Measurements from ENCODE around the gene TCEA2. TPM values are rescaled to one million over a fixed set of nuclear protein-coding genes. Genes with fewer than 3 reads are reported as not detected.

Gene TCEA2
- total and polyA plus RNA-seq, 2 of the 13 experiments (the other 11 are each of a cell fraction or from before 2014, with no cell fraction given), result 28.1 to 33.7 TPM

DNA sequence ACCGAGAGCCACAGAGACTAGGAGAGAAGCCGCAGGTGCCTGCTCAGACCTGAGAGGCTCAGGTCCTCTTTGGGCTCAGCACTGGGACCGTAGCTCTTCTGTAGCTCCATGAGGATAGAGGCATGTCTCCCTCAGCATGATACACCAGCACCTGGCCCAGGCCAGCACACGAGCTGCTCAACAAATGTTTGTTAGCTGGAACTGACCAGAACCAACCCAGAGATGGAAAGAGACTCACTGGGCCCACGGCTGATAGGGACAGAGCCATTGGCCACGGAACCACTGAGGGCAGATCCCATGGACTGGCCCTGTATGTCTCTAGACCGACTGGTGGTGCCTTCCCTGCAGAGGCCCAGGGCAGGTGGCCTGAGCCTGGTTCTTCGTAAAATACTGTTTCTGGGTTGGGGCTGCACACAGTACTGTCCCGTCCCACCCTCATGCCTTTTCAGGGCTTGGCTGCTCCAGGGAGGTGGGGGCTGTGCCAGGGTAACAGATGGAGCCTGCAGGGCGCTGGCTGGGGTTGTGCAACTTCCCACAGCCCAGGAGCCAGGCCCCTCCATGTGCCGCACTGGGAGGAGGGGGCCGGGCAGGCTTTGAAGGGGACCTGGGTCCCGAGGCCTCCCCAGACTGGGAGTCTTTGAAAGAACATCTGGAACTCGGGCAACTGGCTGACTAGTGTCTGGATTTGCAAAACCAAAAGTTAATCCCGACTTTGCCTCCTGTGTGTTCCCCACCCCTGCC lies 21.8 kb upstream of the TCEA2 start (continued):
- TF ChIP-seq, protein P1, sequence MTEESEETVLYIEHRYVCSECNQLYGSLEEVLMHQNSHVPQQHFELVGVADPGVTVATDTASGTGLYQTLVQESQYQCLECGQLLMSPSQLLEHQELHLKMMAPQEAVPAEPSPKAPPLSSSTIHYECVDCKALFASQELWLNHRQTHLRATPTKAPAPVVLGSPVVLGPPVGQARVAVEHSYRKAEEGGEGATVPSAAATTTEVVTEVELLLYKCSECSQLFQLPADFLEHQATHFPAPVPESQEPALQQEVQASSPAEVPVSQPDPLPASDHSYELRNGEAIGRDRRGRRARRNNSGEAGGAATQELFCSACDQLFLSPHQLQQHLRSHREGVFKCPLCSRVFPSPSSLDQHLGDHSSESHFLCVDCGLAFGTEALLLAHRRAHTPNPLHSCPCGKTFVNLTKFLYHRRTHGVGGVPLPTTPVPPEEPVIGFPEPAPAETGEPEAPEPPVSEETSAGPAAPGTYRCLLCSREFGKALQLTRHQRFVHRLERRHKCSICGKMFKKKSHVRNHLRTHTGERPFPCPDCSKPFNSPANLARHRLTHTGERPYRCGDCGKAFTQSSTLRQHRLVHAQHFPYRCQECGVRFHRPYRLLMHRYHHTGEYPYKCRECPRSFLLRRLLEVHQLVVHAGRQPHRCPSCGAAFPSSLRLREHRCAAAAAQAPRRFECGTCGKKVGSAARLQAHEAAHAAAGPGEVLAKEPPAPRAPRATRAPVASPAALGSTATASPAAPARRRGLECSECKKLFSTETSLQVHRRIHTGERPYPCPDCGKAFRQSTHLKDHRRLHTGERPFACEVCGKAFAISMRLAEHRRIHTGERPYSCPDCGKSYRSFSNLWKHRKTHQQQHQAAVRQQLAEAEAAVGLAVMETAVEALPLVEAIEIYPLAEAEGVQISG (CRISPR knock-in tag; IDR thresholded peaks at IDR 0.05), result no peak
- TF ChIP-seq SCMH1 (CRISPR knock-in tag; IDR thresholded peaks at IDR 0.05; ENCODE audit: borderline replicate concordance) (no peak), SMARCC2 (IDR thresholded peaks at IDR 0.05) (no peak), ZNF660 (CRISPR knock-in tag; IDR thresholded peaks at IDR 0.05; ENCODE audit: borderline replicate concordance, low read depth) (no peak), ZNF101 (CRISPR knock-in tag; IDR thresholded peaks at IDR 0.05; ENCODE audit: borderline replicate concordance, low read depth) (0 out of 2 replicates have a peak, but pooled peaks have one; percentile 62), MED8 (CRISPR knock-in tag; IDR thresholded peaks at IDR 0.05; ENCODE audit: insufficient replicate concordance) (peak; percentile 60), NFE2L2 (IDR thresholded peaks at IDR 0.05; ENCODE audit: low read length) (no peak), SNAI1 (CRISPR knock-in tag; IDR thresholded peaks at IDR 0.05; ENCODE audit: borderline replicate concordance) (peak; percentile 78; the same call in 1 of the 2 replicates), FOXM1 (CRISPR knock-in tag; IDR thresholded peaks at IDR 0.05) (no peak), KAT2B (IDR thresholded peaks at IDR 0.05; ENCODE audit: borderline replicate concordance, low read depth, low read length) (no peak), ZNF275 (CRISPR knock-in tag; IDR thresholded peaks at IDR 0.05; ENCODE audit: borderline replicate concordance) (no peak), HMG20B (CRISPR knock-in tag; conservative IDR thresholded peaks at IDR 0.05) (no peak; the same call in 1 of the 2 replicates), ZNF337 (CRISPR knock-in tag; IDR thresholded peaks at IDR 0.05; ENCODE audit: borderline replicate concordance, low read depth) (no peak; the same call in 1 of the 2 replicates), ZNF549 (CRISPR knock-in tag; IDR thresholded peaks at IDR 0.05) (no peak)
- TF ChIP-seq, protein P2, sequence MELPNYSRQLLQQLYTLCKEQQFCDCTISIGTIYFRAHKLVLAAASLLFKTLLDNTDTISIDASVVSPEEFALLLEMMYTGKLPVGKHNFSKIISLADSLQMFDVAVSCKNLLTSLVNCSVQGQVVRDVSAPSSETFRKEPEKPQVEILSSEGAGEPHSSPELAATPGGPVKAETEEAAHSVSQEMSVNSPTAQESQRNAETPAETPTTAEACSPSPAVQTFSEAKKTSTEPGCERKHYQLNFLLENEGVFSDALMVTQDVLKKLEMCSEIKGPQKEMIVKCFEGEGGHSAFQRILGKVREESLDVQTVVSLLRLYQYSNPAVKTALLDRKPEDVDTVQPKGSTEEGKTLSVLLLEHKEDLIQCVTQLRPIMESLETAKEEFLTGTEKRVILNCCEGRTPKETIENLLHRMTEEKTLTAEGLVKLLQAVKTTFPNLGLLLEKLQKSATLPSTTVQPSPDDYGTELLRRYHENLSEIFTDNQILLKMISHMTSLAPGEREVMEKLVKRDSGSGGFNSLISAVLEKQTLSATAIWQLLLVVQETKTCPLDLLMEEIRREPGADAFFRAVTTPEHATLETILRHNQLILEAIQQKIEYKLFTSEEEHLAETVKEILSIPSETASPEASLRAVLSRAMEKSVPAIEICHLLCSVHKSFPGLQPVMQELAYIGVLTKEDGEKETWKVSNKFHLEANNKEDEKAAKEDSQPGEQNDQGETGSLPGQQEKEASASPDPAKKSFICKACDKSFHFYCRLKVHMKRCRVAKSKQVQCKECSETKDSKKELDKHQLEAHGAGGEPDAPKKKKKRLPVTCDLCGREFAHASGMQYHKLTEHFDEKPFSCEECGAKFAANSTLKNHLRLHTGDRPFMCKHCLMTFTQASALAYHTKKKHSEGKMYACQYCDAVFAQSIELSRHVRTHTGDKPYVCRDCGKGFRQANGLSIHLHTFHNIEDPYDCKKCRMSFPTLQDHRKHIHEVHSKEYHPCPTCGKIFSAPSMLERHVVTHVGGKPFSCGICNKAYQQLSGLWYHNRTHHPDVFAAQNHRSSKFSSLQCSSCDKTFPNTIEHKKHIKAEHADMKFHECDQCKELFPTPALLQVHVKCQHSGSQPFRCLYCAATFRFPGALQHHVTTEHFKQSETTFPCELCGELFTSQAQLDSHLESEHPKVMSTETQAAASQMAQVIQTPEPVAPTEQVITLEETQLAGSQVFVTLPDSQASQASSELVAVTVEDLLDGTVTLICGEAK (IDR thresholded peaks at IDR 0.05), result no peak
- TF ChIP-seq, protein P2 (CRISPR knock-in tag; IDR thresholded peaks at IDR 0.05), result no peak; the same call in 1 of the 2 replicates
